ENCODE measurements around the gene PFKL.
"Not testable (repeated sequence)": the region's sequence is repeated elsewhere in the genome, so short reads cannot be mapped to it uniquely, and the experiment has no call there.

The PFKL gene

GRCh38 chr21:44329971-44330681 lies 30.3 kb downstream of the PFKL start:
- no peak for DNase-seq

- DNase-seq = no peak
Observed at GRCh38 chr21:44330698-44331097, 30.8 kb downstream of the PFKL start.

DNA sequence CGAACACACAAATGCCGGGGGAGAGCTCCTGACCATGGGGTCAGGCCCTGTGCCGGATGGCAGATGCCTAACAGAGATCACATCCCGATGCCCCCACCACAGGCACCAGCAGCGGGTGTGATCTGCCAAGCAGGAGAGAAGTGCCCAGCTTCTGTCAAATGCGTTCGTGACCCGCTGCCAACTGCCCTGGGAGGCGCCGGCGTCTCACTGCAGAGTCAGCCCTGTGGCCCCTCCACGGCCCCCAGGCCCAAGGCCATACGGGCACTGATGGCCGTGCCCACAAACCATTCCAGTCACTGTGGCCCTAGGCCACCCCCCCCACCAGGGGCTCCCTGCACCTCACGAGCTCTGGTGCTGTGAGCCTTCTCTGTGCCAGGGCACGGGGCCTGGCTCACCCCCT lies 31.4 kb downstream of the PFKL start:
- no peak for DNase-seq

DNA sequence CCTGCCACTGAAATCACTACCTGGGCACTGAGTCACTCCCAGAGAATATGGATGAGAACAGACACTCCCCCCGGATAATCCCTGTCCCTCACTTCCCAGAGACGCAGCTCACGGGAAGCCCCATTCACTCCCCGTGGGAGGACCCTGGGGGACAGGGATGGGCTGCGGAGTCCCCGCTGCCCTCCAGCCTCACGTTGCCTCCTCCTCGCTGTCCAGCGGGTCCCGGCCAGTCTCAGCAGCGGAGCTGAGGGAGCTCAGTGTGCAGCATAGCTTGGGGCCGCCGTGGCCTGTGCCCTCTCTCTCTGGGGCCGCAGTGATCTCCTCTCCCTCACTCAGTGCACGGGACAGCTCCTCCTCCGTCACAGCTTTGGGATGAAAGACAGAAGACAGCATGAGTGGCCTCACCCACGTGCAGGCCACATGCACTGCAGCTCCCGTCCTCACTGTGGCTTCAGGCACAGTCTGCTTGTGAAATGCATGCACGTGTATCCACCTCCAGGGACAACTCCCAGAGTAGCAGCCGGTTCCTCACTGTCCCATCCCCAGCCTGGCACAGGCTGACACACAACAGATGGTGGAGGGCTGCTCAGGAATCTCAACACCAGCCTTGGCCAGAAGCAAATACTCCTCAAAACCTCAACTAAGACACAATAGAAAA lies 31.9 kb downstream of the PFKL start:
- DNase-seq = no peak

DNA sequence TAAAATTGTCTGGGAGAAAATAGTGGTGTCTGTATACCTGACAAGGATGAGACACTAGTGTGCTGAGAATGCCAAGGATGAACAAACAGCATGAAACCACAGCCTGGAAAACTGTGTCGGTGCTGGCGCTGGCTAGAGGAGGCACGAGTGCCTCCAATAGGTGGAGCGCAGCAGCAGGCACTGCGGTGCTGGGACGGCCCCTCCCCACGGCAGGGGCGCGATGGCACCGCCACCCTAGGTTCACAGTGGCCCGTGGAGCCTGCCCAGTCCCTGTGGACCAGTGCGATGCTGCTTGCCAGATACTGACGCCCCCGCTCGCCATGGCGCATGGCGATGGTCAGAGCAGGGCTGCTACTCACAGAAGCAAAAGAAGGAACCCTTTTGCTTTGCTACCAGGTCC lies 32.5 kb downstream of the PFKL start:
- DNase-seq = no peak

- no peak for DNase-seq
Observed at GRCh38 chr21:44332965-44333364, 33.1 kb downstream of the PFKL start.

DNA sequence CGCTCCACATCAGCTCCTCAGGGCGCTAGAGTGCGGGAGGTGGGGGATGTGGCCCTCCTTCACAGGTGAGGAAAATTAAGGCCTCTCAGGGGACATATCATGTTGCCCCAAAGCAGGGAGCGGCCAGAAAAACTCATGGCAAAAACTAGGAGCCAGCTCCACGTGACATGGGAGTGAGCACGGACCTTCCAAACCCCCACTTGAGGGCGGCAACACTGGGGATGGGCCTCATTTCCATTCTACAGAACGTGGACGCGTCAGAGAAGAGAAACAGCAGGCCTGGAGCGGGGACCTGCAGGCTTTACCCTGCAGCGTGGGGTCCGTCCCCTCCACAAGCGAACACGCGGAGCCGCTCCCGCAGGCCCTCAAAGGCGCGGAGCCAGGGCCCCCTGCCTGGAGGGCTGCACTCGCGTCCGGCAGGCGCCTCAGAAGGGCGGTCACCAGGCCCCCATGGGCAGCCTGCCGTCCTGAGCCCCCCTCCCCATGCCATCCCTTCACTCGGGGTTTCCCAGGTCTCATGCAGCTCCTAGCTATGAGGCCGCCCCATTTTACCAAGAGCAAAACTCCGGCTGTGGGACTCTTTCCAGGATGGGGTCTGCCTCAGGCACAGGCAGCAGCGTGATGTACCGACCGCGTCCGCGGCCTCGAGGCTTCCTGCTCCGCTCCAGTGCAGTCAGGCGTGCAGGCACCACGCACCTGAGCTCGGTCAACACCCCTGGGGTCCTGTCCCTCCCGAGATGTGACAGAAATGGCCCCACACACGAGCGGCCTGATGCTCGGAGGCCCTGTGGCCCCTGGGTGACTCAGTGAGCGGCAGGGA lies 33.9 kb downstream of the PFKL start:
- DNase-seq = no peak

GRCh38 chr21:44334329-44335030 lies 34.6 kb downstream of the PFKL start:
- no peak for DNase-seq

DNA sequence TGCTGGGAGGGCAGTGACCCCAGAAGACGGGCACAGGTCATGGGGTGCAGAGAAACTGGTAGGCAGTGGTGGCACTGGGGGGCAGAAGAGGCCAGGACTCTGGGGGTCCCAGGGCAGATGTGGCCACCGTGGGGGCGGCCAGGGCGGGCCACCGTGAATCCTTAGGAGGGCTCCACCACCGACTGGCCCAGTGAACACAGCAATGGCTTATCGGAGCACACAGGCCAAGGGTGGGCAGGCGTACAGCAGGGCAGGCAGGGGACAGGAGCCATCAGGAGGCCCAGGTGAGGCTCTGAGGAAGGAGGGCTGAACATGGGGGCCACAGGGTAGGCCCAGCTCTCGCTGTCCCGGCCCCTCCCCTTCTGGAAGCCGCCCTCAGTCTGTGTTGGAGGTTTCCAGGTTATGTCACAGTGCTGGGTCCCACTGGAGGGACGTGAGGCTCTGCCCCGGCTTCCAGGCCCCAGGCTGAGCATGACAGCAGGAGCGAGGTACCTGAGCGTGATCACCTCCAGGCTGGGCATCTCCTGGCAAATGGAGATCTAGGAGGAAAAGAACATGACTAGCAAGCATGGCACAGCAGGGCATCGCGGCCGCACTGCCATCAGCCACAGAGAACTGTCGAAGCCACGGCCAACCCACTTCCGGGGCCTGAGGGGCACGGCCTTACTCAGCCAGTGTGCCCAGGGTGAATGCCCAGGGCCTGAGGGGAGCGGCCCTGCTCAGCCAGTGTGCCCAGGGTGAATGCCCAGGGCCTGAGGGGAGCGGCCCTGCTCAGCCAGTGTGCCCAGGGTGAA lies 35.6 kb downstream of the PFKL start:
- DNase-seq = no peak

DNA sequence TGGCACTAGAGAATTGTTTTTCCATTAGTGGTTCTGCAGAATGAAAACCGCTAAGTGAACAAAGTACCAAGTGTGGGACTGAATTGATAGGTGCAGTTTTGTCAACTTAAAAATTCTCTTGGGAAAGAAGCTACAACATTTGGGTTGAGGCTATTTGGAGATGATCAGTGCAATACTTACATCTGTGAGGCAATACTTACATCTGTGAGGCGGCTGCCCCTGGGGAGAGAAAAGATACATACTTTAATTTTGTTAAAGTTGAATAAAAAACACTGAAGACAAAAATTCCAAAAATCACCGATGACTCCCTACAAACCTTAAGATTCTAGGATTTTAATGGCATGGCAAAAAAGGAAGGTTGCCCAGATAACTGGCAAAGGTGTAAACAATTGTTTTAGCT lies 37.6 kb downstream of the PFKL start:
- no peak for DNase-seq

GRCh38 chr21:44337941-44338895 lies 38.4 kb downstream of the PFKL start:
- peak; percentile 21 for DNase-seq

DNA sequence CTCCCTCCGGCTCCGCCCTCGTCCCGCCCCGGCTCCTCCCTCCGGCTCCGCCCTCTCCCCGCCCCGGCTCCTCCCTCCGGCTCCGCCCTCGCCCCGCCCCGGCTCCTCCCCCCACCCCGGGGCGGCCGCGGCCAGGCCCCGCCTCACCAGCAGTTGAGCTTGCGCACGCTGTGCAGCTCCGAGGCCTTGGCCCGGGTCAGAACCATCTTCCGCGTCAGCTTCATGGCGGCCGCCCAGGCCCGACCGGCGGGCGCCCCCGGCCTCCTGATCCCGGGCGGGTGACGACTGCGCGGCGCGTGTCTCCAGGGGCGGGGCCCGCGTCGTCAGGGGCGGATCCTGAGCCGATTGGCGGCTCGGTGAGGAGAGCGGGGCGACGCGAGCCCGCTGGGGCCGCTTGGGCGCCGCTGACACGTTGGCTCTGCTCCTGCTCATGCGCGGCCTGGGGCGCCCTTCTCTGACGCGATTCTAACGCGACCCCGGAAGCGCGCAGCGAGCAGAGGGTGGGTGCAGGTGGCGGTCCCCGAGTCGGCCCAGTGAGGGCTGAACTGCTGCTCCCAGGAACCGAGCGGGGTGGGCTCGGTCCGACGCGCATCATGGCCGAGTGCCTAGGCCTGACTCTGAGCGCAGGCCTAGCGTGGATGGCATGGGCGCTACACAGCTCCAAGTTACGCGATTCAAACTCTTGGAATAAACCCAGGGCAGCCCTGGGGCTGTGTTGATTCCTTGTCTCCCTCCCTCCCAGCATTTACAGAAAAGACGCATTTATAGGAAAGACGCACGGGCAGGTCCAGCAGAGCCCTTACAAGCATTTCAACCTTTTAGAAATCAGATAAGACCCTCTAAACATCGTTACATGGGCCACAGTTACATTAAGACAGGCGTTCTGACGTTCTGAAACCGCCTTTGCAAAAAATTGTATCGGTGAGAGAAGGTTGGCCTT lies 39.4 kb downstream of the PFKL start, which contains the start of gene CFAP410:
Gene CFAP410 (minus strand): TSS at position 420 of the 940 bp plus-strand sequence. CDS start 196 bp downstream, at position 224.
- DNase-seq = peak; percentile 97

DNA sequence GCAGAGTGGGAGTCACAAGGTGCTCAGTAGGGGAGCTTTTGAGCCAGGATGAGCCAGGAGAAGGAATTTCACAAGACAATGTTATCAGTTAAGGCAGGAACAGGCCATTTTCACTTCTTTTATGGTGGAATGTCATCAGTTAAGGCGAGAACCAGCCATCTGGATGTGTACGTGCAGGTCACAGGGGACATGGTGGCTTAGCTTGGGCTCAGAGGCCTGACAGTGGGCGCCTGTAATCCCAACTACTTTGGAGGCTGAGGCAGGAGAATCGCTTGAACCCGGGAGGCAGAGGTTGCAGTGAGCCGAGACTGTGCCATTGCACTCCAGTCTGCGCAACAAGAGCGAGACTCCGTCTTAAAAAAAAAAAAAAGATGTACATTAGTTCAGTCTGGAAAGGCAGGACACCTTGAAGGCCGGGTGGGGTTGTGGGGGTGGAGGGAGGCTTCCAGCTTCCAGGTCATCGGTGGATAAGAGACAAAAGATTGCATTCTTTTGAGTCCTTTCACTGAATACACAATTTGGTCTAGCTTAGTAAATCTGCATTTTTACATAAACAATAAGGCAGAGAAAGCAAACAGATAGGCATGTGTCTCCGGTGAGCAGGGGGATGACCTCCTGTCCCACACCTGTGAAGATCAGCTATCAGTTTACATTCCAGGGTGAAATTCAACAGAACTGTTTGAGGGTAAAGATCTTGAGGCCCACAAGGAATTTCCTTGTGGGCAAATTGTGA lies 42.0 kb downstream of the PFKL start:
- DNase-seq = not testable (repeated sequence)

DNA sequence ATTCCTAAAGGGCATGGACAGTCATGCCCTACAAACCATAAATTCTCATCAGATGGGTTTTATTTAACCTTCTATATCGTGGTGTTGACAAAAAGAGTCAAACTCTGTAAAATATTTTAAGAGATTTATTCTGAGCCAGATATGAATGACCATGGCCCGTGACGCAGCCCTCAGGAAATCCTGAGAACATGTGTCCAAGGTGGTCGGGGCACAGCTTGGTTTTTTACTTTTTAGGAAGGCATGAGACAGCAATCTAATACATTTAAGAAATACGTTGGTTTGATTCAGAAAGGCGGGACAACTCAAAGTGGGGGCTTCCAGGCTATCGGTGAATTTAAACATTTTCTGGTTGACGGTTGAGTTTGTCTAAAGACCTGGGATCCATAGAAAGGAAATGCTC lies 43.1 kb downstream of the PFKL start:
- DNase-seq = not testable (repeated sequence)

- no peak for DNase-seq
Observed at GRCh38 chr21:44344541-44345183, 44.8 kb downstream of the PFKL start.

- DNase-seq = no peak
Observed at GRCh38 chr21:44345495-44345894, 45.6 kb downstream of the PFKL start.

GRCh38 chr21:44347911-44348451 lies 48.1 kb downstream of the PFKL start:
- no peak for DNase-seq

GRCh38 chr21:44348861-44349260 lies 49.0 kb downstream of the PFKL start:
- no peak for DNase-seq
